GM23338 (cell line): ENCODE results near the gene GALNT5. TPM values are rescaled to one million over a fixed set of nuclear protein-coding genes. Genes with fewer than 3 reads are reported as not detected.
A peak's percentile ranks its signal among the peaks of the same experiment; 100 is the strongest.

Experiments
- ATAC-seq: fragments of 200-7000 bp; cut with Tn5 transposase; 3 replicates; pipeline ENCODE4 v1.9.1; 2020
- DNase-seq: peaks from one replicate; pipeline ENCODE4 v3.0.0-alpha.2; 2015; ENCODE audit warnings: low spot score
- H2AFZ ChIP-seq: fragments of 200-600 bp; sonication (generic); 2 replicates; pipeline ENCODE4 v1.8.0; 2016; ENCODE audit warnings: antibody characterized with exemption, mild to moderate bottlenecking, moderate library complexity
- H3F3A ChIP-seq: fragments of 200-600 bp; sonication (generic); replicated peaks from 2 replicates; pipeline ENCODE4 v1.8.0; 2017; ENCODE audit warnings: antibody characterized with exemption, mixed run types, low read depth
- H3K27ac ChIP-seq: fragments of 200-600 bp; sonication (generic); 2 replicates; pipeline ENCODE4 v1.6.1; 2016; ENCODE audit warnings: low read depth
- H3K27me3 ChIP-seq: fragments of 200-600 bp; sonication (generic); 2 replicates; pipeline ENCODE4 v1.8.0; 2016; ENCODE audit warnings: mild to moderate bottlenecking, mixed run types, moderate library complexity; ENCODE audit not compliant: insufficient read depth
- H3K36me3 ChIP-seq: fragments of 200-600 bp; sonication (generic); 2 replicates; pipeline ENCODE4 v1.8.0; 2016; ENCODE audit warnings: mild to moderate bottlenecking; ENCODE audit not compliant: insufficient read depth
- H3K4me1 ChIP-seq: fragments of 200-600 bp; sonication (generic); 2 replicates; pipeline ENCODE4 v1.8.0; 2016; ENCODE audit warnings: mild to moderate bottlenecking, moderate library complexity; ENCODE audit not compliant: insufficient read depth
- H3K4me2 ChIP-seq: fragments of 200-600 bp; sonication (generic); 2 replicates; pipeline ENCODE4 v1.7.1; 2017; ENCODE audit warnings: mixed run types
- H3K4me3 ChIP-seq: fragments of 200-600 bp; sonication (generic); 2 replicates; pipeline ENCODE4 v1.6.1; 2016; ENCODE audit warnings: mixed run types
- H3K79me2 ChIP-seq: fragments of 200-600 bp; sonication (generic); replicated peaks from 2 replicates; pipeline ENCODE4 v1.8.0; 2017; ENCODE audit warnings: mild to moderate bottlenecking; ENCODE audit not compliant: insufficient read depth
- H3K9me2 ChIP-seq: fragments of 200-600 bp; sonication (generic); 2 replicates; pipeline ENCODE4 v1.8.0; 2017; ENCODE audit not compliant: insufficient read depth
- H4K20me1 ChIP-seq: fragments of 200-600 bp; sonication (generic); replicated peaks from 2 replicates; pipeline ENCODE4 v1.8.0; 2017; ENCODE audit warnings: mild to moderate bottlenecking; ENCODE audit not compliant: insufficient read depth
- H3K27ac Mint-ChIP-seq: 2 replicates; pipeline ENCODE4 v1.8.0; 2020; ENCODE audit warnings: inconsistent platforms, mild to moderate bottlenecking, moderate library complexity, mixed read lengths
- H3K27me3 Mint-ChIP-seq: 3 replicates; pipeline ENCODE4 v1.8.0; 2022; ENCODE audit warnings: low read depth, mild to moderate bottlenecking, moderate library complexity, mixed read lengths, inconsistent platforms; ENCODE audit not compliant: insufficient read depth, poor library complexity
- H3K36me3 Mint-ChIP-seq: 3 replicates; pipeline ENCODE4 v1.8.0; 2021; ENCODE audit warnings: low read depth, mild to moderate bottlenecking, inconsistent platforms, moderate library complexity, mixed read lengths
- H3K4me1 Mint-ChIP-seq: 3 replicates; pipeline ENCODE4 v1.8.0; 2020; ENCODE audit warnings: mild to moderate bottlenecking, inconsistent platforms, mixed read lengths
- H3K4me3 Mint-ChIP-seq: 3 replicates; pipeline ENCODE4 v1.8.0; 2021; ENCODE audit warnings: moderate library complexity, mild to moderate bottlenecking, inconsistent platforms, mixed read lengths
- H3K9me3 Mint-ChIP-seq: 3 replicates; pipeline ENCODE4 v1.8.0; 2020; ENCODE audit warnings: moderate library complexity, mild to moderate bottlenecking, inconsistent platforms, mixed read lengths
- CREB1 ChIP-seq: fragments of 250-450 bp; sonication (Bioruptor Pico); IDR thresholded peaks from 2 replicates; pipeline ENCODE4 v1.5.0; 2020; ENCODE audit warnings: low read depth, mild to moderate bottlenecking, moderate library complexity
- EZH2 ChIP-seq: fragments of 200-600 bp; sonication (generic); IDR thresholded peaks from one replicate; pipeline ENCODE4 v1.8.0; 2017; ENCODE audit warnings: antibody characterized with exemption, mild to moderate bottlenecking, low read depth; ENCODE audit not compliant: unreplicated experiment
- EZH2phosphoT487 ChIP-seq: fragments of 200-600 bp; sonication (generic); IDR thresholded peaks from one replicate; pipeline ENCODE4 v1.8.1; 2018; ENCODE audit warnings: antibody characterized with exemption; ENCODE audit not compliant: unreplicated experiment
- JUNB ChIP-seq: IDR thresholded peaks from one replicate; pipeline ENCODE4 v1.6.1; 2016; ENCODE audit warnings: antibody characterized with exemption; ENCODE audit not compliant: unreplicated experiment
- STAT1 ChIP-seq: IDR thresholded peaks from one replicate; pipeline ENCODE4 v1.6.1; 2016; ENCODE audit warnings: antibody characterized with exemption; ENCODE audit not compliant: unreplicated experiment
- ZNF114 ChIP-seq: fragments of 250-450 bp; sonication (Bioruptor Pico); IDR thresholded peaks from 2 replicates; pipeline ENCODE4 v1.5.0; 2020; ENCODE audit warnings: mild to moderate bottlenecking, moderate library complexity
- polyA plus RNA-seq: library from polyadenylated mRNA; unstranded; fragments of >200 nt; fragmentation: Nextera tagmentation; extraction: Ambion mirVana; gene quantifications from 2 replicates; pipeline ENCODE4 v1.2.1, GENCODE V29; 2016
- total RNA-seq: library from RNA; depleted of rRNA; stranded (reverse); fragments of >200 nt; shearing (Covaris generic); gene quantifications from 2 replicates; pipeline ENCODE4 v1.2.3, GENCODE V29; 2014
- TF ChIP-seq, protein P1 (sequence below): IDR thresholded peaks from one replicate; pipeline ENCODE4 v1.6.1; 2018; ENCODE audit warnings: antibody characterized with exemption; ENCODE audit not compliant: unreplicated experiment
- TF ChIP-seq, protein P2 (sequence below), 2 experiments: fragments of 200-600 bp in 1 of 2; sonication (generic) in 1 of 2; conservative IDR thresholded peaks; 2 replicates each; pipeline versions ENCODE4 v1.5.1 to v1.6.1; 2016 to 2017; ENCODE audit warnings: antibody characterized with exemption in 2 of 2, low read depth in 2 of 2, mild to moderate bottlenecking in 2 of 2, moderate library complexity in 1 of 2
- TF ChIP-seq, protein P3 (sequence below): fragments of 250-450 bp; sonication (Bioruptor Pico); IDR thresholded peaks from 2 replicates; pipeline ENCODE4 v1.5.0; 2020; ENCODE audit warnings: mild to moderate bottlenecking, moderate library complexity

Gene GALNT5
- total and polyA plus RNA-seq, 2 experiments from 2014 or later, result 0.05 to 0.14 TPM

DNA sequence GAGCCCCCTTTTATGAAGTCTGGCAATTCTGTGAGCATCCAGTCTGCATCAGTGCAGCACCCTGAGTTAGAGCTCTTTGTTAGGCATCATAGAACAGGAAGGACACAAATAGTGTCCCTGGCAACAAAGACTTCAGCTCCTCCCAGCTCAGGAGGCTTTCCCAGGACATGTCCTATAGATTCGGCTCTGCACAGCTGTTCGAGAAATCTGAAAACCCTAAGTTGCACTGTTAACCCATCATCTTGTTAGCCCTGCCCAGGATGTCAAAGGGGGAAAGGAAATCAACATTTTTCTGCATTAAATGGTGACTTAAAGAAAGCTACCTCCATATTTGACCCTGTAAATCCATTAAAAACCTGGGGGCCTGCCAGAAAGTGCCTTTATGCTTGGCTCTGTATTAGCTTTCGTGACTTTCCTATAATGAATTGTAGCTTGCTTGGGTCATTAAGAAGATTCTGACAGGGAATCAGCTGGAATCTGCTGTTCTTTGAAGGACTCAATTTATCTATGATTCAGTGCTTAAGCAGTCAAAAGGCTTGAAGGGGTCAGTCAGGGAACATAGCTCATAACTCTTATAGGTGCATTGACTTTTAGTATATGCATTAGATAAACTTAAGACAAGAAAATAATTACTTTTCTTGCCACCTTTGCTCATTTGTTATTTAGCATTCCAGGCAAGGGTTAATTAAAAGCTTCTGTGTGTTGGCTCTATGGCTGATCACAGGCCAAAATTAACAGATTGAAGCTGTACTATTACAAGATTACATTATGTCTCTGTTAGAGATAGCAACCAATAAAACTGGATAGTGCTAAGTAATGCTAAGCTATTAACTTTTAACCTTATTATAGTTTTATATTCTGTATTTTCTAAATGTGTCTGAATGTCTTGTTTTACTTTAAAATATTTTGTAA is 47.6 kb downstream of the GALNT5 start:
- H3K36me3 ChIP-seq, result no peaks in the 10 kb centered on the region
- Mint-ChIP-seq H3K4me1 (peaks cover 21% of the 10 kb centered on the region), H3K27me3 (peaks cover 1% of the 10 kb centered on the region), H3K27ac (no peak overlapping the region), H3K4me3 (no peak overlapping the region), H3K9me3 (no peaks in the 10 kb centered on the region), H3K36me3 (no peaks in the 10 kb centered on the region)
- H2AFZ ChIP-seq, result peak overlapping the region; percentile 34; the same call in 1 of the 2 replicates
- no peak for TF ChIP-seq ZNF114 (CRISPR knock-in tag)
- TF ChIP-seq CREB1 (CRISPR knock-in tag), result no peak
- TF ChIP-seq, protein P1, sequence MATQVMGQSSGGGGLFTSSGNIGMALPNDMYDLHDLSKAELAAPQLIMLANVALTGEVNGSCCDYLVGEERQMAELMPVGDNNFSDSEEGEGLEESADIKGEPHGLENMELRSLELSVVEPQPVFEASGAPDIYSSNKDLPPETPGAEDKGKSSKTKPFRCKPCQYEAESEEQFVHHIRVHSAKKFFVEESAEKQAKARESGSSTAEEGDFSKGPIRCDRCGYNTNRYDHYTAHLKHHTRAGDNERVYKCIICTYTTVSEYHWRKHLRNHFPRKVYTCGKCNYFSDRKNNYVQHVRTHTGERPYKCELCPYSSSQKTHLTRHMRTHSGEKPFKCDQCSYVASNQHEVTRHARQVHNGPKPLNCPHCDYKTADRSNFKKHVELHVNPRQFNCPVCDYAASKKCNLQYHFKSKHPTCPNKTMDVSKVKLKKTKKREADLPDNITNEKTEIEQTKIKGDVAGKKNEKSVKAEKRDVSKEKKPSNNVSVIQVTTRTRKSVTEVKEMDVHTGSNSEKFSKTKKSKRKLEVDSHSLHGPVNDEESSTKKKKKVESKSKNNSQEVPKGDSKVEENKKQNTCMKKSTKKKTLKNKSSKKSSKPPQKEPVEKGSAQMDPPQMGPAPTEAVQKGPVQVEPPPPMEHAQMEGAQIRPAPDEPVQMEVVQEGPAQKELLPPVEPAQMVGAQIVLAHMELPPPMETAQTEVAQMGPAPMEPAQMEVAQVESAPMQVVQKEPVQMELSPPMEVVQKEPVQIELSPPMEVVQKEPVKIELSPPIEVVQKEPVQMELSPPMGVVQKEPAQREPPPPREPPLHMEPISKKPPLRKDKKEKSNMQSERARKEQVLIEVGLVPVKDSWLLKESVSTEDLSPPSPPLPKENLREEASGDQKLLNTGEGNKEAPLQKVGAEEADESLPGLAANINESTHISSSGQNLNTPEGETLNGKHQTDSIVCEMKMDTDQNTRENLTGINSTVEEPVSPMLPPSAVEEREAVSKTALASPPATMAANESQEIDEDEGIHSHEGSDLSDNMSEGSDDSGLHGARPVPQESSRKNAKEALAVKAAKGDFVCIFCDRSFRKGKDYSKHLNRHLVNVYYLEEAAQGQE, result no peak
- TF ChIP-seq JUNB, result no peak
- TF ChIP-seq, protein P2, sequence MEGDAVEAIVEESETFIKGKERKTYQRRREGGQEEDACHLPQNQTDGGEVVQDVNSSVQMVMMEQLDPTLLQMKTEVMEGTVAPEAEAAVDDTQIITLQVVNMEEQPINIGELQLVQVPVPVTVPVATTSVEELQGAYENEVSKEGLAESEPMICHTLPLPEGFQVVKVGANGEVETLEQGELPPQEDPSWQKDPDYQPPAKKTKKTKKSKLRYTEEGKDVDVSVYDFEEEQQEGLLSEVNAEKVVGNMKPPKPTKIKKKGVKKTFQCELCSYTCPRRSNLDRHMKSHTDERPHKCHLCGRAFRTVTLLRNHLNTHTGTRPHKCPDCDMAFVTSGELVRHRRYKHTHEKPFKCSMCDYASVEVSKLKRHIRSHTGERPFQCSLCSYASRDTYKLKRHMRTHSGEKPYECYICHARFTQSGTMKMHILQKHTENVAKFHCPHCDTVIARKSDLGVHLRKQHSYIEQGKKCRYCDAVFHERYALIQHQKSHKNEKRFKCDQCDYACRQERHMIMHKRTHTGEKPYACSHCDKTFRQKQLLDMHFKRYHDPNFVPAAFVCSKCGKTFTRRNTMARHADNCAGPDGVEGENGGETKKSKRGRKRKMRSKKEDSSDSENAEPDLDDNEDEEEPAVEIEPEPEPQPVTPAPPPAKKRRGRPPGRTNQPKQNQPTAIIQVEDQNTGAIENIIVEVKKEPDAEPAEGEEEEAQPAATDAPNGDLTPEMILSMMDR (conservative IDR thresholded peaks at IDR 0.05; ENCODE audit: low read depth in 2 of 2), result no peak
- H3K9me2 ChIP-seq, result no peaks in the 10 kb centered on the region
- H3K79me2 ChIP-seq, result no peaks in the 10 kb centered on the region
- DNase-seq (no peak), ATAC-seq (no peak)
- H3K27me3 ChIP-seq, result no peaks in the 10 kb centered on the region
- H3F3A ChIP-seq, result no peaks in the 10 kb centered on the region
- H3K4me3 ChIP-seq, result no peak overlapping the region
- H4K20me1 ChIP-seq, result no peaks in the 10 kb centered on the region
- no peak overlapping the region for H3K27ac ChIP-seq
- H3K4me1 ChIP-seq, result peaks cover 9% of the 10 kb centered on the region; the same call in 1 of the 2 replicates
- H3K4me2 ChIP-seq, result no peak overlapping the region

DNA sequence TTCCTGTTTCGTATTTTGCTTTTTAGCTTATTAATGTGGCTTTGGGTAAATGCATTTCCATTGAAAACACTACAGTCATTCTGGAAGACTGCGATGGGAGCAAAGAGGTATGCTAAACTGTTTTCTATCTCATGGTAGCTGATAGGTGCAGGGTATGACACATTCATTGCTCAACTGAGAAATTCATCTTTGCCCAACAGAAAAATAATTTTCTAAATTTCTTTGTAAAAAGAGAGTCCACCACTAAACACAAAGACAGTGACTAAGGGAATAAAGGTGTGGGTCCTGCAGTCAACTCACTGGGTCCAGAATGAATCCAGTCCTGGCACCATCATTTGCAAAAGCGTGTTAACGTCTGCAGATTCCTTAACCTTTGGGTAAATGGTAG is 48.2 kb downstream of the GALNT5 start:
- Mint-ChIP-seq H3K9me3 (no peaks in the 10 kb centered on the region), H3K4me1 (peaks cover 21% of the 10 kb centered on the region), H3K36me3 (no peaks in the 10 kb centered on the region), H3K27ac (no peak overlapping the region), H3K27me3 (peaks cover 1% of the 10 kb centered on the region), H3K4me3 (no peak overlapping the region)
- Histone ChIP-seq H3K79me2 (no peaks in the 10 kb centered on the region), H3F3A (no peaks in the 10 kb centered on the region), H2AFZ (no peak overlapping the region), H3K27me3 (no peaks in the 10 kb centered on the region), H3K4me3 (no peak overlapping the region), H3K27ac (no peak overlapping the region), H3K4me1 (peaks cover 9% of the 10 kb centered on the region; the same call in 1 of the 2 replicates), H3K9me2 (no peaks in the 10 kb centered on the region), H3K4me2 (no peak overlapping the region), H4K20me1 (no peaks in the 10 kb centered on the region), H3K36me3 (no peaks in the 10 kb centered on the region)
- DNase-seq (no peak), ATAC-seq (no peak)
- TF ChIP-seq EZH2phosphoT487, result no peak
- TF ChIP-seq, protein P3, sequence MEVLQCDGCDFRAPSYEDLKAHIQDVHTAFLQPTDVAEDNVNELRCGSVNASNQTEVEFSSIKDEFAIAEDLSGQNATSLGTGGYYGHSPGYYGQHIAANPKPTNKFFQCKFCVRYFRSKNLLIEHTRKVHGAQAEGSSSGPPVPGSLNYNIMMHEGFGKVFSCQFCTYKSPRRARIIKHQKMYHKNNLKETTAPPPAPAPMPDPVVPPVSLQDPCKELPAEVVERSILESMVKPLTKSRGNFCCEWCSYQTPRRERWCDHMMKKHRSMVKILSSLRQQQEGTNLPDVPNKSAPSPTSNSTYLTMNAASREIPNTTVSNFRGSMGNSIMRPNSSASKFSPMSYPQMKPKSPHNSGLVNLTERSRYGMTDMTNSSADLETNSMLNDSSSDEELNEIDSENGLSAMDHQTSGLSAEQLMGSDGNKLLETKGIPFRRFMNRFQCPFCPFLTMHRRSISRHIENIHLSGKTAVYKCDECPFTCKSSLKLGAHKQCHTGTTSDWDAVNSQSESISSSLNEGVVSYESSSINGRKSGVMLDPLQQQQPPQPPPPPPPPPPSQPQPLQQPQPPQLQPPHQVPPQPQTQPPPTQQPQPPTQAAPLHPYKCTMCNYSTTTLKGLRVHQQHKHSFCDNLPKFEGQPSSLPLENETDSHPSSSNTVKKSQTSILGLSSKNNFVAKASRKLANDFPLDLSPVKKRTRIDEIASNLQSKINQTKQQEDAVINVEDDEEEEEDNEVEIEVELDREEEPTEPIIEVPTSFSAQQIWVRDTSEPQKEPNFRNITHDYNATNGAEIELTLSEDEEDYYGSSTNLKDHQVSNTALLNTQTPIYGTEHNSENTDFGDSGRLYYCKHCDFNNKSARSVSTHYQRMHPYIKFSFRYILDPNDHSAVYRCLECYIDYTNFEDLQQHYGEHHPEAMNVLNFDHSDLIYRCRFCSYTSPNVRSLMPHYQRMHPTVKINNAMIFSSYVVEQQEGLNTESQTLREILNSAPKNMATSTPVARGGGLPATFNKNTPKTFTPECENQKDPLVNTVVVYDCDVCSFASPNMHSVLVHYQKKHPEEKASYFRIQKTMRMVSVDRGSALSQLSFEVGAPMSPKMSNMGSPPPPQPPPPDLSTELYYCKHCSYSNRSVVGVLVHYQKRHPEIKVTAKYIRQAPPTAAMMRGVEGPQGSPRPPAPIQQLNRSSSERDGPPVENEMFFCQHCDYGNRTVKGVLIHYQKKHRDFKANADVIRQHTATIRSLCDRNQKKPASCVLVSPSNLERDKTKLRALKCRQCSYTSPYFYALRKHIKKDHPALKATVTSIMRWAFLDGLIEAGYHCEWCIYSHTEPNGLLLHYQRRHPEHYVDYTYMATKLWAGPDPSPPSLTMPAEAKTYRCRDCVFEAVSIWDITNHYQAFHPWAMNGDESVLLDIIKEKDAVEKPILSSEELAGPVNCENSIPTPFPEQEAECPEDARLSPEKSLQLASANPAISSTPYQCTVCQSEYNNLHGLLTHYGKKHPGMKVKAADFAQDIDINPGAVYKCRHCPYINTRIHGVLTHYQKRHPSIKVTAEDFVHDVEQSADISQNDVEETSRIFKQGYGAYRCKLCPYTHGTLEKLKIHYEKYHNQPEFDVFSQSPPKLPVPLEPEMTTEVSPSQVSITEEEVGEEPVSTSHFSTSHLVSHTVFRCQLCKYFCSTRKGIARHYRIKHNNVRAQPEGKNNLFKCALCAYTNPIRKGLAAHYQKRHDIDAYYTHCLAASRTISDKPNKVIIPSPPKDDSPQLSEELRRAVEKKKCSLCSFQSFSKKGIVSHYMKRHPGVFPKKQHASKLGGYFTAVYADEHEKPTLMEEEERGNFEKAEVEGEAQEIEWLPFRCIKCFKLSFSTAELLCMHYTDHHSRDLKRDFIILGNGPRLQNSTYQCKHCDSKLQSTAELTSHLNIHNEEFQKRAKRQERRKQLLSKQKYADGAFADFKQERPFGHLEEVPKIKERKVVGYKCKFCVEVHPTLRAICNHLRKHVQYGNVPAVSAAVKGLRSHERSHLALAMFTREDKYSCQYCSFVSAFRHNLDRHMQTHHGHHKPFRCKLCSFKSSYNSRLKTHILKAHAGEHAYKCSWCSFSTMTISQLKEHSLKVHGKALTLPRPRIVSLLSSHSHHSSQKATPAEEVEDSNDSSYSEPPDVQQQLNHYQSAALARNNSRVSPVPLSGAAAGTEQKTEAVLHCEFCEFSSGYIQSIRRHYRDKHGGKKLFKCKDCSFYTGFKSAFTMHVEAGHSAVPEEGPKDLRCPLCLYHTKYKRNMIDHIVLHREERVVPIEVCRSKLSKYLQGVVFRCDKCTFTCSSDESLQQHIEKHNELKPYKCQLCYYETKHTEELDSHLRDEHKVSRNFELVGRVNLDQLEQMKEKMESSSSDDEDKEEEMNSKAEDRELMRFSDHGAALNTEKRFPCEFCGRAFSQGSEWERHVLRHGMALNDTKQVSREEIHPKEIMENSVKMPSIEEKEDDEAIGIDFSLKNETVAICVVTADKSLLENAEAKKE (CRISPR knock-in tag), result no peak
- TF ChIP-seq JUNB, result no peak
- TF ChIP-seq STAT1, result no peak
- TF ChIP-seq EZH2, result no peak
